ENCODE data around the gene FTH1.

DNA sequence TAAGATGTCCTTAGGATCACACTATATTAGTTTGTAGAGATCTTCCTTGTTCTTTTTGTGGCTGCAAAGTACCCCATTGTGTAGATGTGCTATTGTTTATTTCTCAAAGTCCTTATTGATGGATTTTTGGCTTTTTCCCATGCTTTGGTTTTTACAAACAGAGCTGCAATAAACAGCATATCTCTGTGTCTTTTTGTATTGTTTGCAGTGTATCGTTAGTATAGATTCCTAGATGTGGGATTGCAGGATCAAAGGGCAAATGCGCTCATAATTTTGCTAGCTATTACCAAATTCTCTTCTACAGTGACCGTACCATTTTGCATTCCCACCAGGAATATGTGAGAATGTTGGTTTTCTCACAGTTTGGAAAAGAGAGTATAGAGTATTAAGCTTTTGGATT is 27.5 kb upstream of the FTH1 start:
- TF ChIP-seq, protein P1, sequence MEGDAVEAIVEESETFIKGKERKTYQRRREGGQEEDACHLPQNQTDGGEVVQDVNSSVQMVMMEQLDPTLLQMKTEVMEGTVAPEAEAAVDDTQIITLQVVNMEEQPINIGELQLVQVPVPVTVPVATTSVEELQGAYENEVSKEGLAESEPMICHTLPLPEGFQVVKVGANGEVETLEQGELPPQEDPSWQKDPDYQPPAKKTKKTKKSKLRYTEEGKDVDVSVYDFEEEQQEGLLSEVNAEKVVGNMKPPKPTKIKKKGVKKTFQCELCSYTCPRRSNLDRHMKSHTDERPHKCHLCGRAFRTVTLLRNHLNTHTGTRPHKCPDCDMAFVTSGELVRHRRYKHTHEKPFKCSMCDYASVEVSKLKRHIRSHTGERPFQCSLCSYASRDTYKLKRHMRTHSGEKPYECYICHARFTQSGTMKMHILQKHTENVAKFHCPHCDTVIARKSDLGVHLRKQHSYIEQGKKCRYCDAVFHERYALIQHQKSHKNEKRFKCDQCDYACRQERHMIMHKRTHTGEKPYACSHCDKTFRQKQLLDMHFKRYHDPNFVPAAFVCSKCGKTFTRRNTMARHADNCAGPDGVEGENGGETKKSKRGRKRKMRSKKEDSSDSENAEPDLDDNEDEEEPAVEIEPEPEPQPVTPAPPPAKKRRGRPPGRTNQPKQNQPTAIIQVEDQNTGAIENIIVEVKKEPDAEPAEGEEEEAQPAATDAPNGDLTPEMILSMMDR (IDR thresholded peaks at IDR 0.05; ENCODE audit: poor library complexity, severe bottlenecking): no peak
- TF ChIP-seq EP300 (conservative IDR thresholded peaks at IDR 0.05; ENCODE audit: poor library complexity, severe bottlenecking) (no peak), TAF1 (IDR thresholded peaks at IDR 0.05; ENCODE audit: low read depth) (no peak)
